ENCODE measurements around the gene CDKAL1.

- TF ChIP-seq EZH2 (IDR thresholded peaks at IDR 0.05; ENCODE audit: low read depth, low read length, severe bottlenecking), result no peak
- no peak for TF ChIP-seq CHD2 (IDR thresholded peaks at IDR 0.05; ENCODE audit: low read length)
Measured at GRCh38 chr6:21222656-21223055, 688.4 kb downstream of the CDKAL1 start.

Measured in H1 (cell line).